ENCODE results near the gene SEMA7A.

SEMA7A gene

GRCh38 chr15:74445816-74446763 lies 12.3 kb upstream of the SEMA7A start:
- no peaks in the 10 kb centered on the region for H3K79me2 ChIP-seq (ENCODE audit: insufficient read depth, low read depth)
- H4K20me1 ChIP-seq (ENCODE audit: insufficient read depth): no peaks in the 10 kb centered on the region
- H2AFZ ChIP-seq (ENCODE audit: low read depth): no peak overlapping the region
- H3K4me2 ChIP-seq: no peak overlapping the region
- TF ChIP-seq, protein P1, sequence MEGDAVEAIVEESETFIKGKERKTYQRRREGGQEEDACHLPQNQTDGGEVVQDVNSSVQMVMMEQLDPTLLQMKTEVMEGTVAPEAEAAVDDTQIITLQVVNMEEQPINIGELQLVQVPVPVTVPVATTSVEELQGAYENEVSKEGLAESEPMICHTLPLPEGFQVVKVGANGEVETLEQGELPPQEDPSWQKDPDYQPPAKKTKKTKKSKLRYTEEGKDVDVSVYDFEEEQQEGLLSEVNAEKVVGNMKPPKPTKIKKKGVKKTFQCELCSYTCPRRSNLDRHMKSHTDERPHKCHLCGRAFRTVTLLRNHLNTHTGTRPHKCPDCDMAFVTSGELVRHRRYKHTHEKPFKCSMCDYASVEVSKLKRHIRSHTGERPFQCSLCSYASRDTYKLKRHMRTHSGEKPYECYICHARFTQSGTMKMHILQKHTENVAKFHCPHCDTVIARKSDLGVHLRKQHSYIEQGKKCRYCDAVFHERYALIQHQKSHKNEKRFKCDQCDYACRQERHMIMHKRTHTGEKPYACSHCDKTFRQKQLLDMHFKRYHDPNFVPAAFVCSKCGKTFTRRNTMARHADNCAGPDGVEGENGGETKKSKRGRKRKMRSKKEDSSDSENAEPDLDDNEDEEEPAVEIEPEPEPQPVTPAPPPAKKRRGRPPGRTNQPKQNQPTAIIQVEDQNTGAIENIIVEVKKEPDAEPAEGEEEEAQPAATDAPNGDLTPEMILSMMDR (conservative IDR thresholded peaks at IDR 0.05; ENCODE audit: low read depth, low read length): no peak
- no peaks in the 10 kb centered on the region for H3K4me1 ChIP-seq (ENCODE audit: low read depth, poor library complexity, severe bottlenecking)
- no peaks in the 10 kb centered on the region for H3K27me3 ChIP-seq (ENCODE audit: insufficient read depth, low read depth)
- no peak overlapping the region for H3K4me3 ChIP-seq (IDR thresholded peaks at IDR 0.05; ENCODE audit: insufficient read depth, low read depth, low read length)
- no peak overlapping the region for H3K9ac ChIP-seq
- no peak overlapping the region for H3K27ac ChIP-seq
- H3K36me3 ChIP-seq (ENCODE audit: insufficient read depth): no peaks in the 10 kb centered on the region

- H3K79me2 ChIP-seq (ENCODE audit: insufficient read depth, low read depth): no peaks in the 10 kb centered on the region
- H3K4me3 ChIP-seq (IDR thresholded peaks at IDR 0.05; ENCODE audit: insufficient read depth, low read depth, low read length): no peak overlapping the region
- TF ChIP-seq, protein P1 (conservative IDR thresholded peaks at IDR 0.05; ENCODE audit: low read depth, low read length): no peak
- H3K27ac ChIP-seq: no peak overlapping the region
- no peak overlapping the region for H3K9ac ChIP-seq
- H2AFZ ChIP-seq (ENCODE audit: low read depth): no peak overlapping the region
- no peak overlapping the region for H3K4me2 ChIP-seq
- H3K36me3 ChIP-seq (ENCODE audit: insufficient read depth): no peaks in the 10 kb centered on the region
- no peaks in the 10 kb centered on the region for H4K20me1 ChIP-seq (ENCODE audit: insufficient read depth)
- no peaks in the 10 kb centered on the region for H3K4me1 ChIP-seq (ENCODE audit: low read depth, poor library complexity, severe bottlenecking)
- H3K27me3 ChIP-seq (ENCODE audit: insufficient read depth, low read depth): no peaks in the 10 kb centered on the region
Observed at GRCh38 chr15:74444106-74445062, 10.6 kb upstream of the SEMA7A start.

DNA sequence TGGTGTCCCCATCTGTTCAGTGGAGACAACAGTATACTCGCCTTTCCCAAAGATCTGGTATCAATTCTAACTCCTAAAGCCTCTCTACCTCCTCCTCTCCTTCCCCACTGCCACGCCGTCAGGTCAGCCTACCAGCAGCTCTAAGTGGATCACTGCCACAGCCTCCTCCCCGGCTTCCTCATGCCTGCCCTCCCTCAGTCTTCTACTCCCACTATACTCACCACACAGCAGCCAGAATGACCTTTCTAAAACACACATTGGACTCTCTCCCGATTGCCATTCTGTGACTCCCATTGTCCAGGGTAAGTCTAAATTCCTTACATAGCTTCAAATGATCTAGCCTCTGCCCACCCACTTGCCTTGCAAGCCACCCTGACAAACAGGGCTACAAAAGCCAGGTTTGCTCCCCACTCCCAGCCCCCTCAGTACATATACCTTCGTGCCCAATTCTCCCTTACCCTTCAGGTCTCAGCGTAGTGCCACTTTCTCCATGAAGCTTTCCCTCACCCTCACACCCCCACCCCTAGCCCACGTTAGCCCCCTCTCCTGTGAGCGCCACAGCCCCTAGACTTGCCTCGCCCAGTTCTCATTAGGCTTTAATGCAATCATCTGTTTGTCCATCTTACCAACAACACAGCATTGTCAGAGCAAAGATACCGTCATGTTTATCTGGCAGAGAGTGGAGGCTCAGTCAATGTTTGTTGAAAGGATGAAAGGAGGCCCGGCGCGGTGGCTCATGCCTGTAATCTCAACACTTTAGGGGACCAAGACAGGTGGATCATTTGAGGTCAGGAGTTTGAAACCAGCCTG lies 9.5 kb upstream of the SEMA7A start:
- Histone ChIP-seq H2AFZ (ENCODE audit: low read depth) (no peak overlapping the region), H3K4me3 (IDR thresholded peaks at IDR 0.05; ENCODE audit: insufficient read depth, low read depth, low read length) (no peak overlapping the region)

More for the DNA sequence above, 9.5 kb upstream of the SEMA7A start:
- H3K27ac ChIP-seq: no peak overlapping the region
- H3K4me1 ChIP-seq (ENCODE audit: low read depth, poor library complexity, severe bottlenecking): no peaks in the 10 kb centered on the region
- H3K4me2 ChIP-seq: no peak overlapping the region
- no peak overlapping the region for H3K9ac ChIP-seq
- no peaks in the 10 kb centered on the region for H4K20me1 ChIP-seq (ENCODE audit: insufficient read depth)
- H3K36me3 ChIP-seq (ENCODE audit: insufficient read depth): no peaks in the 10 kb centered on the region
- TF ChIP-seq, protein P1 (conservative IDR thresholded peaks at IDR 0.05; ENCODE audit: low read depth, low read length): no peak
- no peaks in the 10 kb centered on the region for H3K79me2 ChIP-seq (ENCODE audit: insufficient read depth, low read depth)
- no peaks in the 10 kb centered on the region for H3K27me3 ChIP-seq (ENCODE audit: insufficient read depth, low read depth)
